HEK293 (cell line): Measurements from ENCODE around the gene SOX9.
A peak's percentile ranks its signal among the peaks of the same experiment; 100 is the strongest.

Experiments
- HIC1 ChIP-seq: fragments of 450-650 bp; formaldehyde crosslinking; IDR thresholded peaks from 2 replicates; pipeline ENCODE4 v1.5.1; 2016; ENCODE audit warnings: missing biosample characterization, missing genetic modification characterization
- KLF8 ChIP-seq: fragments of 450-650 bp; formaldehyde crosslinking; IDR thresholded peaks from 2 replicates; pipeline ENCODE4 v1.5.1; 2016; ENCODE audit warnings: missing biosample characterization, missing genetic modification characterization
- MYNN ChIP-seq: fragments of 450-650 bp; formaldehyde crosslinking; IDR thresholded peaks from 2 replicates; pipeline ENCODE4 v1.5.1; 2016; ENCODE audit warnings: missing biosample characterization, missing genetic modification characterization, borderline replicate concordance
- PRDM2 ChIP-seq: fragments of 450-650 bp; formaldehyde crosslinking; IDR thresholded peaks from 2 replicates; pipeline ENCODE4 v1.5.1; 2016; ENCODE audit warnings: missing biosample characterization, missing genetic modification characterization, borderline replicate concordance
- PRDM6 ChIP-seq: fragments of 450-650 bp; formaldehyde crosslinking; IDR thresholded peaks from 2 replicates; pipeline ENCODE4 v1.5.1; 2017; ENCODE audit warnings: missing biosample characterization, missing genetic modification characterization
- ZBTB6 ChIP-seq: fragments of 450-650 bp; formaldehyde crosslinking; IDR thresholded peaks from 2 replicates; pipeline ENCODE4 v1.5.1; 2017; ENCODE audit warnings: missing biosample characterization, missing genetic modification characterization
- ZBTB8A ChIP-seq: fragments of 450-650 bp; formaldehyde crosslinking; IDR thresholded peaks from 2 replicates; pipeline ENCODE4 v1.5.1; 2016; ENCODE audit warnings: missing biosample characterization, missing genetic modification characterization
- ZNF19 ChIP-seq: fragments of 450-650 bp; formaldehyde crosslinking; IDR thresholded peaks from 2 replicates; pipeline ENCODE4; 2016; ENCODE audit warnings: missing biosample characterization, missing genetic modification characterization, low read depth
- ZNF2 ChIP-seq: fragments of 450-650 bp; formaldehyde crosslinking; IDR thresholded peaks from 2 replicates; pipeline ENCODE4 v1.5.1; 2016; ENCODE audit warnings: missing biosample characterization, missing genetic modification characterization
- ZNF202 ChIP-seq: fragments of 450-650 bp; formaldehyde crosslinking; IDR thresholded peaks from 2 replicates; pipeline ENCODE4 v1.5.1; 2016; ENCODE audit warnings: missing biosample characterization, missing genetic modification characterization, borderline replicate concordance
- ZNF266 ChIP-seq: fragments of 450-650 bp; formaldehyde crosslinking; IDR thresholded peaks from 2 replicates; pipeline ENCODE4 v1.5.1; 2016; ENCODE audit warnings: missing biosample characterization, missing genetic modification characterization, low read depth
- ZNF350 ChIP-seq: fragments of 450-650 bp; formaldehyde crosslinking; IDR thresholded peaks from 2 replicates; pipeline ENCODE4 v1.5.0; 2017; ENCODE audit warnings: missing biosample characterization, mild to moderate bottlenecking, missing genetic modification characterization
- ZSCAN18 ChIP-seq: fragments of 450-650 bp; formaldehyde crosslinking; IDR thresholded peaks from 2 replicates; pipeline ENCODE4 v1.5.1; 2016; ENCODE audit warnings: missing biosample characterization, missing genetic modification characterization
- TF ChIP-seq, protein P1 (sequence below): fragments of 450-650 bp; formaldehyde crosslinking; IDR thresholded peaks from 2 replicates; pipeline ENCODE4 v1.5.1; 2016; ENCODE audit warnings: missing biosample characterization, missing genetic modification characterization
- TF ChIP-seq, protein P2 (sequence below): fragments of 450-650 bp; formaldehyde crosslinking; IDR thresholded peaks from 2 replicates; pipeline ENCODE4 v1.5.0; 2017; ENCODE audit warnings: missing biosample characterization, missing genetic modification characterization, borderline replicate concordance
- TF ChIP-seq, protein P3 (sequence below): fragments of 450-650 bp; formaldehyde crosslinking; IDR thresholded peaks from 2 replicates; pipeline ENCODE4 v1.5.1; 2016; ENCODE audit warnings: missing biosample characterization, missing genetic modification characterization

Gene SOX9

GRCh38 chr17:72121164-72122009 lies 567 bp downstream of the SOX9 start (continued):
- TF ChIP-seq, protein P1, sequence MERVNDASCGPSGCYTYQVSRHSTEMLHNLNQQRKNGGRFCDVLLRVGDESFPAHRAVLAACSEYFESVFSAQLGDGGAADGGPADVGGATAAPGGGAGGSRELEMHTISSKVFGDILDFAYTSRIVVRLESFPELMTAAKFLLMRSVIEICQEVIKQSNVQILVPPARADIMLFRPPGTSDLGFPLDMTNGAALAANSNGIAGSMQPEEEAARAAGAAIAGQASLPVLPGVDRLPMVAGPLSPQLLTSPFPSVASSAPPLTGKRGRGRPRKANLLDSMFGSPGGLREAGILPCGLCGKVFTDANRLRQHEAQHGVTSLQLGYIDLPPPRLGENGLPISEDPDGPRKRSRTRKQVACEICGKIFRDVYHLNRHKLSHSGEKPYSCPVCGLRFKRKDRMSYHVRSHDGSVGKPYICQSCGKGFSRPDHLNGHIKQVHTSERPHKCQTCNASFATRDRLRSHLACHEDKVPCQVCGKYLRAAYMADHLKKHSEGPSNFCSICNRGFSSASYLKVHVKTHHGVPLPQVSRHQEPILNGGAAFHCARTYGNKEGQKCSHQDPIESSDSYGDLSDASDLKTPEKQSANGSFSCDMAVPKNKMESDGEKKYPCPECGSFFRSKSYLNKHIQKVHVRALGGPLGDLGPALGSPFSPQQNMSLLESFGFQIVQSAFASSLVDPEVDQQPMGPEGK (tag by site-specific recombination), result peak; percentile 82
- TF ChIP-seq ZBTB8A (peak; percentile 54), ZSCAN18 (tag by site-specific recombination) (no peak), PRDM6 (tag by site-specific recombination) (no peak), ZNF2 (0 out of 2 replicates have a peak, but pooled peaks have one; percentile 33), ZNF266 (tag by site-specific recombination) (no peak), ZNF350 (tag by site-specific recombination) (no peak), KLF8 (tag by site-specific recombination) (peak; percentile 52; the same call in 1 of the 2 replicates), MYNN (tag by site-specific recombination) (no peak), PRDM2 (no peak), HIC1 (tag by site-specific recombination) (peak; percentile 95), ZNF202 (no peak), ZBTB6 (tag by site-specific recombination) (no peak), ZNF19 (no peak)
- TF ChIP-seq, protein P2, sequence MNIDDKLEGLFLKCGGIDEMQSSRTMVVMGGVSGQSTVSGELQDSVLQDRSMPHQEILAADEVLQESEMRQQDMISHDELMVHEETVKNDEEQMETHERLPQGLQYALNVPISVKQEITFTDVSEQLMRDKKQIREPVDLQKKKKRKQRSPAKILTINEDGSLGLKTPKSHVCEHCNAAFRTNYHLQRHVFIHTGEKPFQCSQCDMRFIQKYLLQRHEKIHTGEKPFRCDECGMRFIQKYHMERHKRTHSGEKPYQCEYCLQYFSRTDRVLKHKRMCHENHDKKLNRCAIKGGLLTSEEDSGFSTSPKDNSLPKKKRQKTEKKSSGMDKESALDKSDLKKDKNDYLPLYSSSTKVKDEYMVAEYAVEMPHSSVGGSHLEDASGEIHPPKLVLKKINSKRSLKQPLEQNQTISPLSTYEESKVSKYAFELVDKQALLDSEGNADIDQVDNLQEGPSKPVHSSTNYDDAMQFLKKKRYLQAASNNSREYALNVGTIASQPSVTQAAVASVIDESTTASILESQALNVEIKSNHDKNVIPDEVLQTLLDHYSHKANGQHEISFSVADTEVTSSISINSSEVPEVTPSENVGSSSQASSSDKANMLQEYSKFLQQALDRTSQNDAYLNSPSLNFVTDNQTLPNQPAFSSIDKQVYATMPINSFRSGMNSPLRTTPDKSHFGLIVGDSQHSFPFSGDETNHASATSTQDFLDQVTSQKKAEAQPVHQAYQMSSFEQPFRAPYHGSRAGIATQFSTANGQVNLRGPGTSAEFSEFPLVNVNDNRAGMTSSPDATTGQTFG (tag by site-specific recombination), result no peak
- TF ChIP-seq, protein P3, sequence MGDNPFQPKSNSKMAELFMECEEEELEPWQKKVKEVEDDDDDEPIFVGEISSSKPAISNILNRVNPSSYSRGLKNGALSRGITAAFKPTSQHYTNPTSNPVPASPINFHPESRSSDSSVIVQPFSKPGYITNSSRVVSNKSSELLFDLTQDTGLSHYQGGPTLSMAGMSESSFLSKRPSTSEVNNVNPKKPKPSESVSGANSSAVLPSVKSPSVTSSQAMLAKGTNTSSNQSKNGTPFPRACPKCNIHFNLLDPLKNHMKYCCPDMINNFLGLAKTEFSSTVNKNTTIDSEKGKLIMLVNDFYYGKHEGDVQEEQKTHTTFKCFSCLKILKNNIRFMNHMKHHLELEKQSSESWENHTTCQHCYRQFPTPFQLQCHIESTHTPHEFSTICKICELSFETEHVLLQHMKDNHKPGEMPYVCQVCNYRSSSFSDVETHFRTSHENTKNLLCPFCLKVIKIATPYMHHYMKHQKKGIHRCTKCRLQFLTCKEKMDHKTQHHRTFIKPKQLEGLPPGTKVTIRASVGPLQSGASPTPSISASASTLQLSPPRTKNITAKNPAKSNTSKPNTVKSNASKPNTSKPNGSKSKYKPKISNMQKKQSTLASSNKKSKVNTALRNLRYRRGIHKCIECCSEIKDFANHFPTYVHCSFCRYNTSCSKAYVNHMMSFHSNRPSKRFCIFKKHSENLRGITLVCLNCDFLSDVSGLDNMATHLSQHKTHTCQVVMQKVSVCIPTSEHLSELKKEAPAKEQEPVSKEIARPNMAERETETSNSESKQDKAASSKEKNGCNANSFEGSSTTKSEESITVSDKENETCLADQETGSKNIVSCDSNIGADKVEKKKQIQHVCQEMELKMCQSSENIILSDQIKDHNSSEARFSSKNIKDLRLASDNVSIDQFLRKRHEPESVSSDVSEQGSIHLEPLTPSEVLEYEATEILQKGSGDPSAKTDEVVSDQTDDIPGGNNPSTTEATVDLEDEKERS (tag by site-specific recombination), result no peak
